Measurements from ENCODE around the gene CALCR. TPM values are rescaled to one million over a fixed set of nuclear protein-coding genes. Genes with fewer than 3 reads are reported as not detected.

The CALCR gene
- total and polyA plus RNA-seq, 2 of the 4 experiments (the other 2 are of a cell fraction) = not detected

DNA sequence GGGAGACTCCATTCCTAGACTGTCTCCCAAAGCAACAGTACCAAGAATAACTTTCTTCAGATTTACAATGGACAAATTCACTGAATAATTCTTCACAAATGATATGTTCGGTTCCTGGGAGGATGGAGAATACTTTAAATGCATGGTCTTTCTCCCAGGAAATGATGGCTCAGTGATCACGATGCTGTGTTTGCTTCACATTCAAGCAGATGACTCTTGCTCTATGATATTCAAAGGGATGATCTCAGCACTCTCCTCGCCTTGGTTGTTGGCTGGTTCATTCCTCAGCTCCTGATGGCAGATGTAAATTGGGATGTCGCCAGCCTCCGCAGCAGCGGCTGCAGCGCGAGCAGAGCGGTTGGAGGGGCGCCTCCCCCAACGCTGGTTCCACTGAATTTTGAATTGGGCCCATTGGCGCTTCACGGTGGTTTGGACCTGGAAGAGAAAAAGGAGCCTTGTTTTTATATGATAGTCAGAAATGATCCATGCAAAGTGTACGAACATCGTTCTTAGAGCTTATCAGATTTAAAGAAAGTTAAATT, 148.3 kb downstream of the CALCR start:
- Histone ChIP-seq H2AK5ac (ENCODE audit: low read depth, low read length) (no peak overlapping the region), H3K4ac (ENCODE audit: low read depth, low read length) (no peak overlapping the region), H2BK15ac (ENCODE audit: low read depth, low read length) (no peak overlapping the region), H3K9me3 (ENCODE audit: control insufficient read depth, insufficient read depth, low read length) (no peaks in the 10 kb centered on the region), H2AFZ (replicated peaks; ENCODE audit: low read length, poor library complexity) (no peak overlapping the region), H3K27me3 (ENCODE audit: control insufficient read depth, insufficient read depth, low read length) (no peaks in the 10 kb centered on the region; the same call in 1 of the 2 replicates), H3K56ac (ENCODE audit: extremely low read depth, insufficient read depth, low read length) (no peak overlapping the region), H2BK120ac (ENCODE audit: low read depth, low read length) (no peak overlapping the region), H2AK9ac (replicated peaks; ENCODE audit: low read depth, low read length, poor library complexity) (no peak overlapping the region), H3K4me2 (ENCODE audit: low read depth, low read length) (no peak overlapping the region), H3K4me1 (ENCODE audit: control insufficient read depth, insufficient read depth, low read length) (no peaks in the 10 kb centered on the region), H3K79me1 (ENCODE audit: low read depth in 1 of 2, low read length in 2 of 2) (no peaks in the 10 kb centered on the region), H4K5ac (ENCODE audit: low read depth, low read length) (no peak overlapping the region), H3K14ac (replicated peaks; ENCODE audit: low read depth, low read length) (no peak overlapping the region), H3K36me3 (ENCODE audit: control insufficient read depth, insufficient read depth, low read length) (no peaks in the 10 kb centered on the region), H3K23ac (ENCODE audit: low read depth, low read length) (no peak overlapping the region), H3K18ac (ENCODE audit: low read depth, low read length) (no peak overlapping the region), H4K8ac (ENCODE audit: low read depth in 2 of 2, low read length in 2 of 2) (no peak overlapping the region), H3K27ac (ENCODE audit: insufficient read depth, low read length) (no peak overlapping the region), H4K91ac (ENCODE audit: insufficient read depth, low read depth, low read length) (no peak overlapping the region), H3K9ac (ENCODE audit: low read depth, low read length) (no peak overlapping the region), H2BK5ac (ENCODE audit: low read depth, low read length, poor library complexity, severe bottlenecking) (no peak overlapping the region), H3K9me1 (ENCODE audit: insufficient read depth, low read length) (no peaks in the 10 kb centered on the region), H4K20me1 (ENCODE audit: insufficient read depth, low read length) (no peaks in the 10 kb centered on the region), H2BK20ac (ENCODE audit: low read depth, low read length) (no peak overlapping the region), H3K4me3 (ENCODE audit: insufficient read depth, low read depth, low read length) (no peak overlapping the region)
- DNase-seq (no peak), ATAC-seq (ENCODE audit: low read depth) (no peak)
- intact Hi-C loops (cut with micrococcal nuclease) (no loop called here), dilution Hi-C loops (cut with HindIII; ENCODE audit: low sequenced_read_pairs, unreplicated experiment) (no loop called here), in situ Hi-C loops (cut with MboI; ENCODE audit: low sequenced_read_pairs) (no loop called here)
- ChIA-PET POLR2A (ENCODE audit: unreplicated experiment) (no interaction called here), CTCF (no interaction called here)
- TF ChIP-seq, protein P1, sequence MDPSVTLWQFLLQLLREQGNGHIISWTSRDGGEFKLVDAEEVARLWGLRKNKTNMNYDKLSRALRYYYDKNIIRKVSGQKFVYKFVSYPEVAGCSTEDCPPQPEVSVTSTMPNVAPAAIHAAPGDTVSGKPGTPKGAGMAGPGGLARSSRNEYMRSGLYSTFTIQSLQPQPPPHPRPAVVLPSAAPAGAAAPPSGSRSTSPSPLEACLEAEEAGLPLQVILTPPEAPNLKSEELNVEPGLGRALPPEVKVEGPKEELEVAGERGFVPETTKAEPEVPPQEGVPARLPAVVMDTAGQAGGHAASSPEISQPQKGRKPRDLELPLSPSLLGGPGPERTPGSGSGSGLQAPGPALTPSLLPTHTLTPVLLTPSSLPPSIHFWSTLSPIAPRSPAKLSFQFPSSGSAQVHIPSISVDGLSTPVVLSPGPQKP (IDR thresholded peaks at IDR 0.05; ENCODE audit: borderline replicate concordance, low read depth, low read length) = no peak
- TF ChIP-seq SMC3 (IDR thresholded peaks at IDR 0.05; ENCODE audit: low read depth, low read length) (no peak), RCOR1 (IDR thresholded peaks at IDR 0.05; ENCODE audit: insufficient replicate concordance, low read length) (no peak), CHD1 (IDR thresholded peaks at IDR 0.05; ENCODE audit: low read depth, low read length) (no peak), POLR2A (IDR thresholded peaks at IDR 0.05; ENCODE audit: low read depth, low read length) (no peak), MXI1 (IDR thresholded peaks at IDR 0.05; ENCODE audit: borderline replicate concordance, low read depth, low read length) (no peak), MAZ (IDR thresholded peaks at IDR 0.05; ENCODE audit: borderline replicate concordance, low read depth, low read length) (no peak)
- 77% methylated on average over 11 of the region's 15 CpGs; no CpG with 5 or more reads in 1 of the 2 experiments for WGBS, 2 experiments (ENCODE audit: extremely low coverage in 2 of 2, insufficient read length in 1 of 2)
- BruUV-seq (replicated peaks) = no TSS peak

Measured in IMR-90 (cell line).